ENCODE data around the gene ADAM20.
"Not testable (repeated sequence)": the region's sequence is repeated elsewhere in the genome, so short reads cannot be mapped to it uniquely, and the experiment has no call there.

The ADAM20 gene

DNA sequence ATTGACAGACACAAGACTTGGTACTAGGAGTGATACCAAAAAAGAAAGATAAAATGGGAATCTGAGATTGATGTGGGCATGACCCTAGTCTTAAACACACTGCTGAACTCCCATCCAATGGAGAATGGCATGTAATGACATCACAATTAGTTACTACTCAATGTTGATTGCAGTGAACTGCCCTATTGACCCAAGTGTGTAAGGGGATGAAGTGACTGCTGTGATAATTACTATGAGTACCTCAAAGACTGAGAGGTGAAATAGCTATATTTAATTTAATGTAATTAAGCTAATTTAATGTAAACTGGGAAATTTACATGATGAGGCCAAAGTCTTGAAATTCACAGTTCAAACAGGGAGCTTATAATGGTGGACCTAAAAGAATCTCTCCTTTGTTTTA lies at the start of gene ADAM20:
Gene ADAM20 (minus strand): TSS at position 101 of the 400 bp plus-strand sequence. CDS start 10,247 bp downstream, outside the sequence.
- DNase-seq (ENCODE audit: low spot score), result no peak

DNA sequence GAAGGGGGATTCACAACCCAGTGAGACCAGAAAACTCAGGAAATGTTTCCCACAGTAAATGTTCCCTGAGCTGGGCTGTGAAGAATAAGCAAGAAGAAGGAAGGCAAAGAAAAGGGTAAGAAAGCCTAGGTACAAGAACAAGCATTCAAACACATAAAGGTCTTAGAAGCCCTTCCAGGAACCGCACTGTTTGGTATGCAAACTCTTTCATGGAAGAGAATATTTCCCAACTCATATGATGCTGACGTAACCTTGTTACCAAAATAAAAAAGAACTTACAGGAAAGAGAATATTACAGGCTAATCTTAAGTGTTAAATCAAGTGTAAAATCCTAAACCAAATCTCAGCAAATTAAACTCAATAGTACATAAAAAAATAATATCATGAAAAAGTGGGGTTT lies 42.1 kb upstream of the ADAM20 start:
- DNase-seq (ENCODE audit: low spot score), result no peak

DNA sequence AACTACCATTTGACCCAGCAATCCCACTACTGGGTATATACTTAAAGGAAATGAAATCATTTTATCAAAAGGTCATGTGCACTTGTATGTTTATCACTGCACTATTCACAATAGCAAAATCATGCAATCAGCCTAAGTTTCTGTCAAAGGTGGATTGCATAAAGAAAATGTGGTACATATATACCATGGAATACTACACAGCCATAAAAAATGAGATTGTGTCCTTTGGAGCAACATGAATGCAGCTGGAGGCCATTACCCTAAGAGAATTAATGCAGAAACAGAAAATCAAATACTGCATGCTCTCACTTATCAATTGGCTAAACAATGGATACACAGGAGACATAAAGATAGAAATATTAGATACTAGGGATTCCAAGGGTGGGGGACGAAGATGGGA lies 38.2 kb upstream of the ADAM20 start:
- no peak for DNase-seq (ENCODE audit: low spot score)

DNA sequence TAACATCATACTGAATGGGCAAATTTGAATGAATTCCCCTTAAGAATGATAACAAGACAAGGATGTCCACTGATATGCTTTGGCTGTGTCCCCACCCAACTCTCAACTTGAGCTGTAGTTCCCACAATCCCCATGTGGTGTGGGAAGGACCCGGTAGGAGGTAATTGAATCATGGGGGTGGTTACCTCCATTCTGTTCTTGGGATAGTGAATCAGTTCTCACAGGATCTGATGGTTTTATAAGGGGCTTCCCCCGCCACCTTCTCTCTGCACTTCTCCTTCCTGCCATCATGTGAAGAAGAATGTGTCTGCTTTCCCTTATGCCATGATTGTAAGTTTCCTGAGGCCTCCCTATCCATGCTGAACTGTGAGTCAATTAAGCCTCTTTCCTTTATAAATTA lies 36.3 kb upstream of the ADAM20 start:
- DNase-seq (ENCODE audit: low spot score), result no peak

GRCh38 chr14:70567791-70568190 lies 33.0 kb upstream of the ADAM20 start:
- peak; percentile 24 for DNase-seq (ENCODE audit: low spot score)

GRCh38 chr14:70563869-70564268 lies 29.1 kb upstream of the ADAM20 start:
- DNase-seq (ENCODE audit: low spot score), result no peak

DNA sequence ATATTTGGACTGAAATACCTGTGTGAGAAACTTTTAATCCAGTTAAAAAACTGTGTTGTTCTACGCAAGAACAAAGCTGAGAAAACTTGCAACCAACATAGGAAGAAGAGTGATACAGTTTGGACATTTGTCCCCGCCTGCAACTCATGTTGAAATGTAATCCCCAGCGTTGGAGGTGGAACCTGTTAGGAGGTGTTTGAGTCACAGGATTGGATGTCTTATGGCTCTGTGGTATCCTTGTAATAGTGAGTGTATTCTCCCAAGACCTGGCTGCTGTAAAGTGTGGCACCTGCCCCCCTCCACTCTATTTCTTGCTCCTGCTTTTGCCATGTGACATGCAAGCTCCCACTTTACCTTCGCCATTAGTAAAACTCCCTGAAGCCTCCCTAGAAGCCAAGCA lies 28.6 kb upstream of the ADAM20 start:
- DNase-seq (ENCODE audit: low spot score), result no peak

- no peak for DNase-seq (ENCODE audit: low spot score)
These were observed 23.6 kb upstream of the ADAM20 start for GRCh38 chr14:70558356-70558755.

GRCh38 chr14:70555890-70556289 lies 21.1 kb upstream of the ADAM20 start:
- no peak for DNase-seq (ENCODE audit: low spot score)

DNA sequence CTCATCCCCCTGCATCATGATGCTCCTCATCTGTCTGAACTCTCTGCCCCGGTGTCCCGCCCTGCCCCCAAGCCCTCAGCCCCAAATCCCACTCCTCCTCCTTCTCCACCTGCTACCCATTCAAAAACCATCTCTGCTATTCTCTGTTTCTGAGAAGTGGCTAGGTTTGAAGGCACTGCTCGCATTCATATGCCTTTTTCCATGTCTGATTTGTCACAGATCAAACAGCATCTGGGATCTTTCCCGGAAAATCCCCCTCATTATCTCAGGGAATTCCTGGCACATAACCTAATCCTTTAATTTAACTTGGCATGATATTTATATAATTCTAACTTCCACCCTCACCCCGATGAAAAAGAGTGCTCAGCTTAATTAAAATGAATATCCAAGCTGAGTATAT lies 3.3 kb upstream of the ADAM20 start:
- DNase-seq (ENCODE audit: low spot score), result no peak

GRCh38 chr14:70536830-70537229 lies 2.0 kb upstream of the ADAM20 start:
- DNase-seq (ENCODE audit: low spot score), result no peak

GRCh38 chr14:70530417-70530816 lies 4.4 kb downstream of the ADAM20 start:
- DNase-seq (ENCODE audit: low spot score), result no peak

- DNase-seq (ENCODE audit: low spot score), result no peak
These were observed 7.2 kb downstream of the ADAM20 start for GRCh38 chr14:70527501-70528105.

GRCh38 chr14:70525691-70526090 lies 9.1 kb downstream of the ADAM20 start:
- DNase-seq (ENCODE audit: low spot score), result no peak

GRCh38 chr14:70515811-70516210 lies 19.0 kb downstream of the ADAM20 start:
- no peak for DNase-seq (ENCODE audit: low spot score)

DNA sequence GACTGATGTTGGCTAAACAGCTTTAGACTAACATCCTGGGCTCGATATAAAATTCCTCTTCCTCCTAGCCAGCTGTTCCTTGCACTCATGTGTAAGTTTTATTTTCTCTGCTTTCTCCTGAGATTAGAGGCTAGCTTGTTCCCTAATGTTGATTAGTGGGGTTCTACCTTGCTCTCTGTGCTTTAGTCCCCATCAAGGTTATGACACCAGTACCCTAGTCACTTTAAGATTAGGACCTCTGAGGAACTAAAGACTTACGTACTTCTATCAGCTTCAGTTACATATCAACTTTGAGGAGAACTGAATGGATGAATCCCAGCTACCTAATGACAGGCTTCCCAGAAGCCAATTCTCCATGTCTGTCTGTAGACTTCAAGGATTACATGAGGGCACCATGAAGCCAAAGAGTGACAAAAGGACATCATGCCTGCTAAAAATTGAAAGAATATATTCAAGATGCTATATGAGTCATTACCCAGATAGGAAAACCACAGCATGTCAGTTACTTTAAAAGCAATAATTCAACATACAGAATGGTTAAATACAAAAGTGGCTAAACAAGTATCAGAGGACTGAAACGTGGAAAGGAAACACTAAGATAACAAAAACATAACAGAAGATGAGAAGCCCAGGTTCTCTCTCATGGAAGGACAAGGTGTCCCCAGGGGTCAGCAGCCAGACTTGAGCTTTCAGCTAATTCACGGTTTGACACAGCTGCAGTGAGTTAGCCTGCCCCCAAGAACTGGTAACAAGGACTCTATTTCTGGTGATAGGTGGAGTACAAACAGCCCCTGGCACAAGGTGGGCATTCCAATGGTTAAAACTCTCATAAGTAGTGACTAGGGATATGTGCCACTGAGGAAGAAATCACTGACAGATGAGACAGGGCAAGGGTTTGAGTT lies 20.4 kb downstream of the ADAM20 start:
- DNase-seq (ENCODE audit: low spot score), result no peak

GRCh38 chr14:70498191-70498590 lies 36.6 kb downstream of the ADAM20 start:
- DNase-seq (ENCODE audit: low spot score), result no peak

DNA sequence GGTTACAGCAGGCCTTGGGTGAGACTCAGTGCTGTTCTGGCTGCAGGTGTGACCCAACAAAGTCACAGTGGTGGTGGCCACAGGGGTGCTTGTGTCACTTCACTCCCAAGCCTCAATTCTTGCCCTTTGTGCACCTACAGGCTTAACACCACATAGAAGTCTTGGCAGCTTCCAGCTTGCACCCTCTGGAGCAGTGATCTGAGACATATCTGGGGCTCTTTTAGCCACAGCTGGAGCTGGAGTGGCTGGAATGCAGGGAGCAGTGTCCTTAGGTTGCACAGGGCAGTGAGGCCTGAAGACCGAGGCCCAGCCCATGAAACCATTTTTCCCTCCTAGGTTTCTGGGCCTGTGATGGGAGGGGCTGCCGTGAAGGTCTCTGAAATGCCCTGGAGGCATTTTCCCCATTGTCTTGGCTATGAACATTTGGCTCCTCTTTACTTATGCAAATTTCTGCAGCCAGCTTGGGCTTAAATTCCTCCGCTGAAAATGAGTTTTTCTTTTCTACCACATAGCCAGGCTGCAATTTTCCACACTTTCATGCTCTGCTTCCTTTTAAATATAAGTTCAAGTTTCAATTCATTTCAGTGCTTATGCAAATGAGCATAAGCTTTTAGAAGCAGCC lies 45.1 kb downstream of the ADAM20 start:
- DNase-seq (ENCODE audit: low spot score), result no peak

- not testable (repeated sequence) for DNase-seq (ENCODE audit: low spot score)
These were observed 57.3 kb downstream of the ADAM20 start for GRCh38 chr14:70477356-70478105.

GRCh38 chr14:70475459-70475858 lies 59.3 kb downstream of the ADAM20 start:
- DNase-seq (ENCODE audit: low spot score), result not testable (repeated sequence)

- DNase-seq (ENCODE audit: low spot score), result no peak
These were observed 61.0 kb downstream of the ADAM20 start for GRCh38 chr14:70473825-70474224.

Data from hepatic stellate cell (primary cell).